HepG2 (cell line): ENCODE measurements around the gene CREB3. TPM values are rescaled to one million over a fixed set of nuclear protein-coding genes. Genes with fewer than 3 reads are reported as not detected.
A peak's percentile ranks its signal among the peaks of the same experiment; 100 is the strongest.

Source experiments
- ERF ChIP-seq: IDR thresholded peaks from 2 replicates; pipeline ENCODE4 v1.6.1; 2018; ENCODE audit warnings: missing biosample characterization, missing genetic modification reagents
- HIVEP1 ChIP-seq: sonication (generic); formaldehyde crosslinking; IDR thresholded peaks from 2 replicates; pipeline ENCODE4 v1.4.0; 2020; ENCODE audit warnings: mild to moderate bottlenecking, missing genetic modification reagents
- IKZF5 ChIP-seq: IDR thresholded peaks from 2 replicates; pipeline ENCODE4 v1.6.1; 2018; ENCODE audit warnings: missing genetic modification reagents, mild to moderate bottlenecking, missing compliant biosample characterization
- KDM1A ChIP-seq: IDR thresholded peaks from 2 replicates; pipeline ENCODE4 v1.6.1; 2016; ENCODE audit warnings: missing compliant biosample characterization
- MBD4 ChIP-seq: IDR thresholded peaks from 2 replicates; pipeline ENCODE4 v1.6.1; 2012; ENCODE audit warnings: low read length, inconsistent platforms, borderline replicate concordance
- NCOA5 ChIP-seq: sonication (generic); formaldehyde crosslinking; IDR thresholded peaks from 2 replicates; pipeline ENCODE4 v1.4.0; 2020; ENCODE audit warnings: missing genetic modification reagents
- POLR2AphosphoS5 ChIP-seq: IDR thresholded peaks from 2 replicates; pipeline ENCODE4 v1.6.1; 2012; ENCODE audit warnings: low read depth, low read length
- RXRA ChIP-seq: sonication (generic); formaldehyde crosslinking; IDR thresholded peaks from 2 replicates; pipeline ENCODE4 v1.5.1; 2020; ENCODE audit warnings: missing genetic modification reagents
- SOX13 ChIP-seq, 3 experiments: fragments of 450-650 bp in 1 of 3; sonication (generic) in 1 of 3; formaldehyde crosslinking in 1 of 3; IDR thresholded peaks in 2 of 3; conservative IDR thresholded peaks in 1 of 3; 2 replicates each; pipeline versions ENCODE4 v1.5.0 to v1.6.1; 2016 to 2020; ENCODE audit warnings: antibody characterized with exemption in 1 of 3, mild to moderate bottlenecking in 1 of 3, missing compliant biosample characterization in 1 of 3, missing genetic modification reagents in 1 of 3, moderate library complexity in 1 of 3
- SOX6 ChIP-seq, 2 experiments: fragments of 450-650 bp in 1 of 2; sonication (generic) in 1 of 2; formaldehyde crosslinking in 1 of 2; IDR thresholded peaks; 2 replicates each; pipeline versions ENCODE4 v1.4.0 to v1.6.1; 2017 to 2020; ENCODE audit warnings: antibody characterized with exemption in 1 of 2, mild to moderate bottlenecking in 1 of 2, missing genetic modification reagents in 1 of 2
- SRF ChIP-seq: IDR thresholded peaks from 2 replicates; pipeline ENCODE4 v1.6.1; 2011; ENCODE audit warnings: mild to moderate bottlenecking, low read depth, low read length, moderate library complexity
- SSRP1 ChIP-seq: IDR thresholded peaks from 2 replicates; pipeline ENCODE4 v1.6.1; 2016; ENCODE audit warnings: control low read depth
- TCF12 ChIP-seq, 2 experiments: fragments of 450-650 bp in 1 of 2; sonication (generic) in 1 of 2; formaldehyde crosslinking in 1 of 2; IDR thresholded peaks; 2 replicates each; pipeline versions ENCODE4 v1.6.1 to v1.8.0; 2017 to 2022; ENCODE audit warnings: antibody characterized with exemption in 1 of 2, mild to moderate bottlenecking in 1 of 2, missing genetic modification reagents in 1 of 2, moderate library complexity in 1 of 2
- TEAD2 ChIP-seq: sonication (generic); formaldehyde crosslinking; IDR thresholded peaks from 2 replicates; pipeline ENCODE4 v1.9.0; 2021; ENCODE audit warnings: missing genetic modification reagents
- ZBTB33 ChIP-seq: sonication (generic); formaldehyde crosslinking; IDR thresholded peaks from 2 replicates; pipeline ENCODE4 v1.4.0; 2020; ENCODE audit warnings: missing genetic modification reagents
- ZBTB42 ChIP-seq: sonication (generic); formaldehyde crosslinking; IDR thresholded peaks from 2 replicates; pipeline ENCODE4 v1.5.0; 2020; ENCODE audit warnings: mild to moderate bottlenecking, missing genetic modification reagents
- ZBTB49 ChIP-seq: sonication (generic); formaldehyde crosslinking; IDR thresholded peaks from 2 replicates; pipeline ENCODE4 v1.4.0; 2020; ENCODE audit warnings: missing genetic modification reagents, borderline replicate concordance
- ZNF251 ChIP-seq: sonication (generic); formaldehyde crosslinking; IDR thresholded peaks from 2 replicates; pipeline ENCODE4 v1.9.0; 2021; ENCODE audit warnings: mild to moderate bottlenecking, missing genetic modification reagents
- ZNF564 ChIP-seq: sonication (generic); formaldehyde crosslinking; IDR thresholded peaks from 2 replicates; pipeline ENCODE4 v1.8.1; 2023; ENCODE audit warnings: mild to moderate bottlenecking, missing genetic modification reagents
- ZNF572 ChIP-seq: sonication (generic); formaldehyde crosslinking; IDR thresholded peaks from 2 replicates; pipeline ENCODE4 v1.5.1; 2020; ENCODE audit warnings: mild to moderate bottlenecking, missing genetic modification reagents
- ZNF720 ChIP-seq: sonication (generic); formaldehyde crosslinking; IDR thresholded peaks from 2 replicates; pipeline ENCODE4 v1.4.0; 2020; ENCODE audit warnings: missing genetic modification reagents
- ZNF83 ChIP-seq: sonication (generic); formaldehyde crosslinking; IDR thresholded peaks from 2 replicates; pipeline ENCODE4 v1.4.0; 2020; ENCODE audit warnings: missing genetic modification reagents, mild to moderate bottlenecking, borderline replicate concordance
- polyA plus RNA-seq, 8 experiments: library from polyadenylated mRNA; depleted of rRNA in 3 of 8; stranded (reverse) in 7 of 8; unstranded in 1 of 8; fragments of >200 nt; fragmentation: Illumina TruSeq in 4 of 8; extraction: Trizol in 4 of 8; gene quantifications; 2 replicates each; pipeline versions ENCODE4 v1.2.1 to v1.2.3, GENCODE V29; 2011 to 2016; ENCODE audit warnings: low read depth in 4 of 8, missing spikeins in 1 of 8, mixed read lengths in 1 of 8; ENCODE audit not compliant: insufficient read depth in 1 of 8
- total RNA-seq, 5 experiments: library from RNA; depleted of rRNA; stranded (reverse); fragments of >200 nt; fragmentation: Illumina TruSeq; extraction: Trizol; gene quantifications; 2 replicates each; pipeline ENCODE4 v1.2.3, GENCODE V29; 2016; ENCODE audit warnings: low read depth in 1 of 5

CREB3 gene
- total and polyA plus RNA-seq, 2 of the 13 experiments (the other 11 are each of a cell fraction or from before 2014, with no cell fraction given) = 11.1 to 34.2 TPM

GRCh38 chr9:35728041-35728971 lies 4.2 kb upstream of the CREB3 start (continued):
- TF ChIP-seq ZBTB49 (no peak), HIVEP1 (CRISPR knock-in tag) (no peak), ZNF251 (CRISPR knock-in tag) (no peak), ZNF83 (CRISPR knock-in tag) (no peak), RXRA (CRISPR knock-in tag) (peak; percentile 38; the same call in 1 of the 2 replicates), SOX13 (IDR thresholded peaks at IDR 0.05) (peak; percentile 35; the same call in 1 of the 2 replicates), SOX13 (CRISPR knock-in tag; conservative IDR thresholded peaks at IDR 0.05 in 1 of 2, IDR thresholded peaks at IDR 0.05 in 1 of 2) (peak in 1 of 2 experiments; percentile 88; a peak in 2 of 4 replicates), NCOA5 (CRISPR knock-in tag) (no peak), KDM1A (CRISPR knock-in tag) (no peak), ZNF572 (CRISPR knock-in tag) (no peak), ERF (no peak), TEAD2 (CRISPR knock-in tag) (no peak), TCF12 (IDR thresholded peaks at IDR 0.05) (no peak), TCF12 (CRISPR knock-in tag; IDR thresholded peaks at IDR 0.05) (no peak), MBD4 (no peak), ZNF564 (CRISPR knock-in tag) (no peak), ZNF720 (no peak), IKZF5 (CRISPR knock-in tag) (0 out of 2 replicates have a peak, but pooled peaks have one; percentile 74), SOX6 (IDR thresholded peaks at IDR 0.05) (no peak), SOX6 (CRISPR knock-in tag; IDR thresholded peaks at IDR 0.05) (peak; percentile 83), SSRP1 (CRISPR knock-in tag) (no peak), POLR2AphosphoS5 (no peak), ZBTB33 (CRISPR knock-in tag) (no peak), ZBTB42 (no peak), SRF (peak; percentile 77)
